GM19467 (cell line): ENCODE data around the gene SHCBP1L.

Experiments used
- ATAC-seq: cut with Tn5 transposase; IDR thresholded peaks from one replicate; pipeline ENCODE4 v1.9.1; 2021; ENCODE audit warnings: mild to moderate bottlenecking, moderate library complexity; ENCODE audit not compliant: unreplicated experiment

The SHCBP1L gene

GRCh38 chr1:182952677-182953444 is at the start of gene SHCBP1L:
Gene SHCBP1L (minus strand): TSS chr1:182953166. CDS start chr1:182953133, 33 bp downstream.
- no peak for ATAC-seq

DNA sequence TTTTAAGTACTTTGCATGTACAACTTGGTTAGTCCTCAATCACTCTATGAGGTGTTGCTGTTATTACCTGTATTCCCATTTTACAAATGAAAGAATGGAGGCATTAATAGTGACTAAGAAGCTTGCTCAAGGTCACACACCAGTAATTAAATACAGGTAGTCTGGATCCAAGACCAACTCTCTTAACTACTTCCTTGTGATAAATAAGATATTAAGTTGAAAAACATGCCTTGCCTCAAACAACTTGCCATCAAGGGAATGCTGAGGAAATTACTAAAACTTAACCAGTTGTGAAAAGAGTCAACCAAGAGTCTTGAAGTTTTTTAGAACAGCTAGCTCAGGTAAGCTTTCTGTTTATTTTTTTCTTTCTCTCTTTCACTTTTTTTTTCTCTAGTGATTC is 49.3 kb upstream of the SHCBP1L start:
- no peak for ATAC-seq

DNA sequence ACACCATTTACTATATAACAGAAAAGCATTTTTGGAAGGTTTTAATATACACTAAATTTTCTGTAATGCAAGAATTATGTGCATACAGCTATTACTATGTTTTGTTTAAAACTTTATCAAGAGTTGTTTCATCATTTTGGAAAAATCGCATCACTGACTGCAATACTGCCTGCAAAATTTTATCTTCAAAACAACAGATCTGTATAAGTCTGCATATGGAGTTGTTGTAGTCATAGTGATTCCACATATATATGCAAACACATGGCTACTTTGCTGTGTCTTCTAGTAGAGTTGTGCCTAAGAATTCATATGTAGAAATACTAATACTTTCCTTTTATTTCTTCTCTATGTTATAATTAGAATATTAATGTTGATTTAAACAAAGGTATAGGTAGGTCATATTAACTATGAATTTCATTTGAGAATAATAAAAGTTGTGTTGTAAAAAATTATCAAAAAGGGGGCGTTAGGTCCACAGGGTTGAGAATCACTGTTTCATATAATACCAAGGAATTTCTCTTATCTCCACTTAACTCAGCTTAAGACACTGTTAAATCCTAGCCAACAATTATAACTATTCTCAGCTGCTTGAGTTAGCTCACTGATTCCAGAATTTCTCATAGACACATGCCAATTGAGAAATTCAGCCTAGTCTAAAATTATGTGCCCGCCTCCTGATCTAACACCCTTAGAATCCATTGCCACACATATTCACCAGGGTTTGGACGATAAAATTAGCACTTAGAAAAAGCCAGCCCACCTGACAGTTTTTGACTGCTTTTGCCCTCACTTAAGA is 47.4 kb upstream of the SHCBP1L start:
- no peak for ATAC-seq

- ATAC-seq = no peak
Measured at GRCh38 chr1:182998482-182998881, 45.5 kb upstream of the SHCBP1L start.

DNA sequence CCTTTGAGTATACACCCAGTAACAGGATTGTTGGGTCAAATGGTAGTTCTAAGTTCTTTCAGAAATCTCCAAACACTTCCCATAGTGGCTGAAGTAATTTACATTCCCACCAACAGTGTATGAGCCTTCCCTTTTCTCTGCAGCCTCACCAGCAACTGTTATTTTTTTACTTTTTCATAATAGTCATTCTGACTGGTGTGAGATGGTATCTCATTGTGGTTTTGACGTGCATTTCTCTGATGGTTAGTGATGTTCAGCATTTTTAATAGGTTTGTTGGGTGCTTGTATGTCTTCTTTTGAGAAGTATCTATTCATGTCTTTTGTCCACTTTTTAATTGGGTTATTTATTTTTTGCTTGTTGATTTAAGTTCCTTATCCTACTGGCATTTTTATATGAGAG is 43.9 kb upstream of the SHCBP1L start:
- ATAC-seq = no peak

DNA sequence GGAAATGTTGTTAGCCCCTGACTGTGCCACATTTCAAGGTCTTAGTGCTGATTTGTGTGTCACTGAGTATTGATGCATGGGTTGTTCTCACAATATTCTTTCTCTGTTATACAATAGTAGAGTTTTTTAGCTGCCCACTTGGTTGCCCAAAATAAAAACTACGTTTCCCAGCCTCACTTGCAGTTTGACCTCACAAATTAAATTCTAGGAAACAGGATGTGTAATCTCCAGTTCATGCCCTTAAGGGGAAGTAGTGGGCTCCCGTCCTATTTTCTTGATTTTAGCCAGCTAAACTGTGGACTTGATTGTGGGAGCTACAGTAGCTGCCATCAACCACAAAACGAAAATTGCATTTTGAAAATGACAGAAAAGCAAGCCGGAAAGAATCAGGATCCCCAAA is 42.9 kb upstream of the SHCBP1L start:
- ATAC-seq = no peak

DNA sequence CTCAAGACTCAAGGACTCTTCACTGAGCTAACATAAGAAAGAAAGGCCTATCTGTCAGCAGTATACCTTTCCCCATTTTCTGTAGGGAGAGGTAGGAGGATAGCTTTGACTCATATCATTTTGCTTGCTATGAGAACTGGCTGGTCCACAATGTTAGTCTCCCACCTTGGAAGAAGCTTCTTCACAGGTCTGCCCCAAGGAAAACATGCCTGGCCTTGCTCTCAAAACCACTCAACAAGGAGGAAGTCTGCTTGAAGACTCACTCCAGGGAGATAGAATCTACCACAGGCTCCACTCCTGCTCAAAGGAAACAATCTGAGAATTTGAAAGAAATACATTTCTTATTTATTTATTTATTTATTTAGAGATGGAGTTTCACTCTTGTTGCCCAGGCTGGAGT is 40.8 kb upstream of the SHCBP1L start:
- no peak for ATAC-seq

GRCh38 chr1:182990413-182991144 is 37.6 kb upstream of the SHCBP1L start:
- no peak for ATAC-seq

- no peak for ATAC-seq
Measured at GRCh38 chr1:182985876-182986275, 32.9 kb upstream of the SHCBP1L start.

- ATAC-seq = no peak
Measured at GRCh38 chr1:182984621-182985020, 31.7 kb upstream of the SHCBP1L start.

- no peak for ATAC-seq
Measured at GRCh38 chr1:182984138-182984537, 31.2 kb upstream of the SHCBP1L start.

DNA sequence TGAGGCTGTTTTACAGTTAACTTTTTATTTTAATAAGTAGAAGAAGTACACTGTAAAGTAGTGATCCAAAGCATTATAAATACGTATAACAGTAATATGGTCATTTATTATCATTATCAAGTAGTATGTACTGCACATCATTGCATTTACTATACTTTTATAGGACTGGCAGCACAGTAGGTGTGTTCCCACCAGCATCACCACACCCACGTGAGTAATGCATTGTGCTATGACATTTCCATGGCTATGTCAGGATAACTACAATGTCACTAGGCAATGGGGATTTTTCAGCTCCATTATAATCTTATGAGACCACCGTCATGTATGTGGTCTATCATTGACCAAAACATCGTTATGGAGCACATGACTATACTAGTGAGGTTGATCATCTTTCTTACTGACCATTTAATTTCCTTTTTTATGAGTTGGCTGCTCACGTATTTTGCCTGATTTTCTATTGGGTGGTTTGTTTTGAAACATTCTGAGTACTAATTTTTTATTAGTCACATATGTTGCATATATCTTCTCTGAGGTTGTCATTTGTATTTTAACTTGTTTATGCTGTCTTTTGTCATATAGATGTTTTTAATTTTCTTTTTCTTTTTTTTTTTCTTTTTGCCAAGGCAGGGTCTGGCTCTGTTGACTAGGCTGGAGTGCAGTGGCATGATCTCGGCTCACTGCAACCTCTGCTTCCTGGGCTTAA is 25.3 kb upstream of the SHCBP1L start:
- ATAC-seq = no peak

DNA sequence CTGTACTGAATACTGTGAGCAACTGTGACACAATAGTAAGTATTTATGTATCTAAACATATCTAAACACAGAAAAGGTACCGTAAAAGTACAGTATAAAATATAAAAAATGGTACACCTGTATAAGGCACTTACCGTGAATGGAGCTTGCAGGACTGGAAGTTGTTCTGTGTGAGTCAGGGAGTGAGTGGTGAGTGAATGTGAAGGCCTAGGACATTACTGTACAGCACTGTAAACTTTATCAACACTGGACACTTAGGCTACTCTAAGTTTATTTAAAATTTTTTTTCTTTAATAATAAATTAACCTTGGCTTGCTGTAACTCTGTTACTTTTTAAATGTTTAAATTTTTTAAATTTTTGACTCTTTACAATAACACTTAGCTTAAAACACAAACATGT is 24.5 kb upstream of the SHCBP1L start:
- ATAC-seq = no peak

GRCh38 chr1:182974506-182975191 is 21.7 kb upstream of the SHCBP1L start:
- ATAC-seq = no peak

DNA sequence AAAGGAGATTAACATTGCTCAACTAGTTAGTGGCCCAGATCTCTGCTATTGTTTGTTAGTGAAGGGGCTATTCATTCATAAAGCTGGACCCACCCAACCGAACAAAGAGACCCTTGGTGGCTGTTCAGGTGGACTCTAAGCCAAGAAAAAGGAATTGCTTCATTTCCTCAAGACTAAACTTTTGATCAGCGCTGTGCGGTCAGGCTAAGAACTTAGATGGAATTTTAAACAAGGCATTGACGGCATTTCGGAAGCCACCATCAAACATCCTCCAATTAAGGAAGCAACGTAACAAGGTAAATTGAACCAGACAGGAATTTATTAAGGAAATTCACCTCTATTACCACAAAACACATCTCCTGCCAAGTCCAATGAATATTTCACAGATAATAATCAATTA is 19.9 kb upstream of the SHCBP1L start:
- no peak for ATAC-seq

DNA sequence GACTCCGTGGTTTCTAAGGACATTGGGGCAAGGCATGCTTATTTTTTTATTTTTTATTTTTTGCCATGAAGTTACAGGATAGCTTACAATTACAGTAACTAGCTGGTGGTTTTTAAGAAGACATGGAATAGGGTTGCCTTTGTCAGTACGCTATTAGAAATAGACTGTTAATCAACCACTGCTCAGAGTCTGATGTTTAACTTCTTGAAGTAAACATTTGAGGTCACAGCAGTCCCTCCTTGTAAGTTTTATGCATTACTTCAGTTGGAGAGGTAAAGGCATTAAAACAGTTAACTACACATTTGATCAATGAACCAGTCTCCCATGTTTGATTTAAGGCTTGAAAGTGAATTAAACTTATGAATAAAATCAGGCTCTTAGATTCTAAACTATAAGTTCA is 19.3 kb upstream of the SHCBP1L start:
- no peak for ATAC-seq

DNA sequence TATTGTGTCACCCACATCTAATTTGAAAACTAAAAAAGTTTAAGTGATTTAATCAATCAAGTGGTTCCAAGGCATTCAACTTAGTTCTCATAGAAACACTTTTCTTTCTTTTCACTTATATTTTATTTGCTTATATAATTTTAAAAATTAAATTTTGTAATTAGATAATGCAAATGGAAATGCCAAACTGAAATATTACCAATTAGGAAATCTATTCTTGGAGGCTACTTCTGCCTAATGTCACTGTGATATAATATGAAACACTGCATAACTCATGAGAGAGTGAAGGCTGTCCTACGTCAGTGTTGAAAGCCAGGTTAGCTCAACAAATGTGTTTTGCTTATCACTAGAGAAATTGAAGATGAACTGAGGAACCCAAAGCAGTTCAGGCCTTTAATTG is 18.3 kb upstream of the SHCBP1L start:
- no peak for ATAC-seq

GRCh38 chr1:182968836-182969734 is 16.1 kb upstream of the SHCBP1L start:
- no peak for ATAC-seq

- no peak for ATAC-seq
Measured at GRCh38 chr1:182968151-182968741, 15.3 kb upstream of the SHCBP1L start.
